DOHH2 (cell line): ENCODE data around the gene CLTA.

Experiments used
- EZH2phosphoT487 ChIP-seq: fragments of 200-600 bp; sonication (generic); IDR thresholded peaks from 2 replicates; pipeline ENCODE4 v1.6.1; 2017; ENCODE audit warnings: borderline replicate concordance, mild to moderate bottlenecking, antibody characterized with exemption, low read length, moderate library complexity, mixed read lengths
- TF ChIP-seq, protein P1 (sequence below): fragments of 200-600 bp; sonication (generic); IDR thresholded peaks from one replicate; pipeline ENCODE4 v1.5.1; 2014; ENCODE audit warnings: antibody characterized with exemption, mild to moderate bottlenecking, low read depth, low read length; ENCODE audit not compliant: poor library complexity, severe bottlenecking

DNA sequence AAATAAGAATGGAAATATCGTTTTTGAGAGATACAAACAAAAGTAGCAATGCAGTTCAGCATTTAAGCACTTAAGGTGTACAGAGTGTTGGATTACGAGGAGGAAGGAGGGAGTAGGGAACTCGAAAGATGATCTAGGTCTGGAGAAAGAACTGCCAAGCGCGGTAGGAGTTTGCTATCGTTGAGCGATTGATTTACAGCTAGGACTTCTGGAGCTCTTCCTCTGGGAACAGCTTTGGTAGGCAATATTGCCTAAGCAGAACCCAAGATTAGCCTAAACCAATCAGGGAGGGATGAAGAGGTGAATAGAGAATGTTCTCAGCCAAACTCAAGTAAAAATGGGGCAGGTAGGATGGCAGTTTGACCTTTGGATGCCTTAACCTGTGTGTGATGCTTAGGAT lies 965 bp downstream of the CLTA start:
- TF ChIP-seq, protein P1, sequence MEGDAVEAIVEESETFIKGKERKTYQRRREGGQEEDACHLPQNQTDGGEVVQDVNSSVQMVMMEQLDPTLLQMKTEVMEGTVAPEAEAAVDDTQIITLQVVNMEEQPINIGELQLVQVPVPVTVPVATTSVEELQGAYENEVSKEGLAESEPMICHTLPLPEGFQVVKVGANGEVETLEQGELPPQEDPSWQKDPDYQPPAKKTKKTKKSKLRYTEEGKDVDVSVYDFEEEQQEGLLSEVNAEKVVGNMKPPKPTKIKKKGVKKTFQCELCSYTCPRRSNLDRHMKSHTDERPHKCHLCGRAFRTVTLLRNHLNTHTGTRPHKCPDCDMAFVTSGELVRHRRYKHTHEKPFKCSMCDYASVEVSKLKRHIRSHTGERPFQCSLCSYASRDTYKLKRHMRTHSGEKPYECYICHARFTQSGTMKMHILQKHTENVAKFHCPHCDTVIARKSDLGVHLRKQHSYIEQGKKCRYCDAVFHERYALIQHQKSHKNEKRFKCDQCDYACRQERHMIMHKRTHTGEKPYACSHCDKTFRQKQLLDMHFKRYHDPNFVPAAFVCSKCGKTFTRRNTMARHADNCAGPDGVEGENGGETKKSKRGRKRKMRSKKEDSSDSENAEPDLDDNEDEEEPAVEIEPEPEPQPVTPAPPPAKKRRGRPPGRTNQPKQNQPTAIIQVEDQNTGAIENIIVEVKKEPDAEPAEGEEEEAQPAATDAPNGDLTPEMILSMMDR, result no peak
- TF ChIP-seq EZH2phosphoT487, result no peak
